Measurements from ENCODE around the gene NKIRAS1.
A peak's percentile ranks its signal among the peaks of the same experiment; 100 is the strongest.

NKIRAS1 gene

GRCh38 chr3:23900744-23901143, 16.0 kb downstream of the NKIRAS1 start:
- Histone ChIP-seq H3K9me3 (replicated peaks in 1 of 11) (peaks cover 0 to 18% (median 9%) of the 10 kb centered on the region in 11 experiments; a peak in 14 of 22 replicates), H3K4me2 (no peak overlapping the region), H3K9ac (no peak overlapping the region), H3K27me3 (no peaks in the 10 kb centered on the region), H3K36me3 (peaks cover 62 to 88% (median 78%) of the 10 kb centered on the region in 11 experiments), H4K20me1 (peaks cover 0 to 9% (median 0%) of the 10 kb centered on the region in 11 experiments; a peak in 1 of 22 replicates), H3K4me3 (no peak overlapping the region), H3K4me1 (no peaks in the 10 kb centered on the region), H3K27ac (no peak overlapping the region)
- TF ChIP-seq Cebpa-rat (IDR thresholded peaks at IDR 0.05) = peak in 8 of 11 experiments; percentile 32 to 81 (median 62); a peak in 10 of 22 replicates

DNA sequence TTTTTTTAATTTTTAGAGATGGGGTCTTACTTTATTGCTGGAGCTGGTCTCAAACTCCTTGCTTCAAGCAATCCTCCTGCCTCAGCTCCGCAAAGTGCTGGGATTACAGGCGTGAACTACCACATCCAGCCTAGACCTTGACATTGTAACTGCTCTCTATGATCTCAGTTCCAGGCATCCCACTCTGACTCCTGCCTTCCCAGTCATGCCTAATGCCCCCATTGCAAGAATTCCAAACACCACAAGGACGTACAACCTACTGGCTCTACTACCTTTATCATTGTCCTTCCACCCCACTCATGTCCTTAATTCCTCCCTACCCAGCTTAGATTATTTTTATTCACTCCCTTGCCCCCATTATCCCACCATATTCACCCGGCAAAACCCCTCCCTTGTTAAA, 21.6 kb downstream of the NKIRAS1 start:
- H3K36me3 ChIP-seq = peaks cover 70 to 97% (median 90%) of the 10 kb centered on the region in 11 experiments
- peaks cover 0 to 12% (median 9%) of the 10 kb centered on the region in 11 experiments; a peak in 14 of 22 replicates for H3K9me3 ChIP-seq (replicated peaks in 1 of 11)
- no peak overlapping the region for H3K27ac ChIP-seq
- H3K4me1 ChIP-seq = no peaks in the 10 kb centered on the region
- no peak for TF ChIP-seq Cebpa-rat (IDR thresholded peaks at IDR 0.05)
- H3K27me3 ChIP-seq = no peaks in the 10 kb centered on the region
- peaks cover 0 to 62% (median 7%) of the 10 kb centered on the region in 11 experiments; a peak in 10 of 22 replicates for H4K20me1 ChIP-seq
- H3K4me2 ChIP-seq = no peak overlapping the region
- H3K4me3 ChIP-seq = no peak overlapping the region
- no peak overlapping the region for H3K9ac ChIP-seq

DNA sequence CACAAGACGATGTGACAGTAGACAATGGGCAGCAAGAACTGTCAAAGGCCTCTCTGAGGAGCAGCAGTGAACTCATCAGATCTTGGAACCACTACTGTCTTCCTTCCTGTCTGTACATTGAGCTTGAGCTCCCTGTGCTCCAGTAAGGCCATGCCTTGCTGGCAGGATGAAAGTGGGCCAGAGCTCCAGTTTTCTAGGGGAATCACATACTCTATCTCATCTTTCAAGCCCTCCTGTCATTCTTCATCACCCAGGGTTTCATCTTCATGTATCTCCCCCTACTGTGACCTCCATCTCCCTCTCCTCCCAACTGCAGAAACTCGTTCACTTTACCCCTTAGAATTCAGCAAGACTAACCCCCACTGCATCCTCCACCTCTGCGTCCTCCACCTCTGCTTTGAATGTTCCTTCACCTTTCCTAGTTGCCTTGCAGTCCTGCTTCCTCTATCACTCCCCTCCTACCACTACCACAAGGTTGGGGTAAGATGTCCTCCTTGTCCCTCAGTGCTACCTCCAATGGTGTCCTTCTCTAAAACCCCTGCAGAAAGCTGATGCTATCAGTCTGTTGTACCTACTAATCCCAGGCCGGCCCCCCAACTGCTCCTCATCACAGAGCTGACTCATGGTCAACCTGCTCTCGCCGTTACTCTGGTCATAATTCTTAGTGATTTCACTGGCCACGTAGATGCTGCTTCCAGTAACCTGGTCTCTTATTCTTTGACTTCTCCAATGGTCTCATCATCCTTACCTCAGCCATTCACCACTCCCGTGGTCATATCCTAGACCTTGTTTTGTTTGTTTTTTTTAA, 22.3 kb downstream of the NKIRAS1 start:
- Histone ChIP-seq H3K4me1 (peaks cover 0 to 3% (median 2%) of the 10 kb centered on the region in 10 experiments; a peak in 13 of 20 replicates), H3K9ac (no peak overlapping the region), H3K4me2 (no peak overlapping the region), H3K4me3 (no peak overlapping the region), H3K36me3 (peaks cover 70 to 97% (median 90%) of the 10 kb centered on the region in 11 experiments), H4K20me1 (peaks cover 2 to 69% (median 9%) of the 10 kb centered on the region in 11 experiments; a peak in 14 of 22 replicates), H3K27me3 (no peaks in the 10 kb centered on the region), H3K9me3 (replicated peaks in 1 of 11) (peaks cover 0 to 12% (median 9%) of the 10 kb centered on the region in 11 experiments; a peak in 14 of 22 replicates), H3K27ac (no peak overlapping the region)
- TF ChIP-seq Cebpa-rat (IDR thresholded peaks at IDR 0.05) = no peak

DNA sequence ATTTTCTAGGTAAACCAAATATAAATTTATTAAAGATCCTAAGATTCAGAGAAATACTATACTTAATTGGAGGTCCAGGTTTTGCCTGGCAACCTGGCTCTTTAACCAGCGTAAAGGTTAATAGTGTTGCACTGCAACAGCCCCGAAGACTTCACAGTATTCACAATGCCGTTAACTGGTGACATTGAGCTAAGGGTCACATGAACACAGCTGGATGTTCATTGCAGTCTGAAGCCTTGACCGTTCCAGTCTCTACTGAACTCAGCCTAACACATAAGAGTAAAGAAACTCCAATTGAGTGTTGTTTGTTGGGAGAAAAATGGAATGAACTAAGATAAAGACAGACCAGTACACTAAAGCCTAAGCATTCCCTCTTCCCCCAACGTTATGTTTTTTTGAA, 26.8 kb downstream of the NKIRAS1 start:
- H3K27ac ChIP-seq = peak overlapping the region in 2 of 11 experiments; percentile 1 to 31; a peak in 2 of 22 replicates
- no peak overlapping the region for H3K4me3 ChIP-seq
- no peak overlapping the region for H3K4me2 ChIP-seq
- peaks cover 55 to 84% (median 71%) of the 10 kb centered on the region in 11 experiments for H3K36me3 ChIP-seq
- H4K20me1 ChIP-seq = peaks cover 36 to 100% (median 54%) of the 10 kb centered on the region in 11 experiments
- no peaks in the 10 kb centered on the region for H3K27me3 ChIP-seq
- no peaks in the 10 kb centered on the region for H3K9me3 ChIP-seq (replicated peaks in 1 of 11)
- H3K9ac ChIP-seq = no peak overlapping the region
- H3K4me1 ChIP-seq = peaks cover 0 to 17% (median 8%) of the 10 kb centered on the region in 10 experiments; a peak in 13 of 20 replicates
- TF ChIP-seq Cebpa-rat (IDR thresholded peaks at IDR 0.05) = no peak

DNA sequence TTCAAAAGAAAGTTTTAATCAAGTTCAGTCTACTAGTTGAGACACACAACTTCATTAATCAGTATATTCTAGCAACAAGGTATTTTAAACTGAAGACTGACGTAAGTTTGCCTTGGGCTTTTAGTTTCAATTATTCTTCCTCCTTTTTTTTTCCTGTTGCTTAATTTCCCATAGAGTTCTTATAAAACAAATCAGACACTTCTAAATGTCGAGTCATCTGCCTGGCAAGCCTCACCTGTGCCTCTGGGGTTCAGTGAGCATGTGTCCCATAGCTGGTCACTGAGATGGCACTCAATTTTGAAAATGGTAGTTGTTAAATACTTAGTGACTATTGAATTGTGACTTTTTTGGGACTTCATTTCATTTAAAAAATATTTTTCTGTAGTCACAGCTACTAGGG, 27.4 kb downstream of the NKIRAS1 start:
- no peaks in the 10 kb centered on the region for H3K27me3 ChIP-seq
- peak overlapping the region in 5 of 11 experiments; percentile 32 to 52 (median 41); a peak in 8 of 22 replicates for H3K4me2 ChIP-seq
- H3K9me3 ChIP-seq (replicated peaks in 1 of 11) = no peaks in the 10 kb centered on the region
- H3K4me1 ChIP-seq = peaks cover 0 to 17% (median 8%) of the 10 kb centered on the region in 10 experiments; a peak in 13 of 20 replicates
- H4K20me1 ChIP-seq = peaks cover 39 to 100% (median 59%) of the 10 kb centered on the region in 11 experiments
- no peak overlapping the region for H3K4me3 ChIP-seq
- H3K36me3 ChIP-seq = peaks cover 50 to 82% (median 66%) of the 10 kb centered on the region in 11 experiments
- TF ChIP-seq Cebpa-rat (IDR thresholded peaks at IDR 0.05) = no peak
- H3K9ac ChIP-seq = peak overlapping the region in 3 of 11 experiments; percentile 11 to 39 (median 26); a peak in 3 of 22 replicates
- H3K27ac ChIP-seq = peak overlapping the region in 5 of 11 experiments; percentile 1 to 31 (median 6); a peak in 3 of 22 replicates

DNA sequence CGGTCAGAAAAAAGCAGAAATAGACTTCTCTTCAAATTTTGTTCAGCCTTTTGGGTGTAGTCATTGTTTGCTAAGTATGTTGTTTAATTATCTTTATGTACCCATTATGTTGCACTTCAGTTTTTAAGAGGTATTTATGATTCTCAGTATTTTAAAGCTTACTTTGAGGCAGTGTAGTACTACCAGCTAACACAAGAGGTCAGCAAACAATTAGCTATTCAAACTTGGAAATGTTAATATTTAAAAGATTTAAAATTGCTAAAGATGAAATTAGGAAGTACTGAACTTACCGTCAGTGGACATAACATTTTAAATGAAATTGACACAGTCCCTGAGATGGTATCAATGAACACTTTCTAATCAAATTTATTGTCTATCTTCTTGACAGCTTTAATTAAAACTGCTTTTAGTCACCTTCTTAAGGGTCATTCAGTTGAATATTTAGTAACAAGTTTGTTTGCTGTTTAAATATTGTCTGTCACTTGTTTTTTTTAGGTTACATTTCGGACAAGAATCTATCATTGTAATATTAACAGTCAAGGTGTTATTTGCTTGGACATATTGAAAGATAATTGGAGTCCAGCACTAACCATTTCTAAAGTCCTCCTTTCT, 28.1 kb downstream of the NKIRAS1 start:
- Histone ChIP-seq H3K4me3 (no peak overlapping the region), H3K4me1 (peaks cover 0 to 17% (median 8%) of the 10 kb centered on the region in 10 experiments; a peak in 13 of 20 replicates), H3K9ac (peak overlapping the region in 1 of 11 experiments; percentile 39; a peak in 1 of 22 replicates), H3K36me3 (peaks cover 46 to 81% (median 59%) of the 10 kb centered on the region in 11 experiments), H3K4me2 (peak overlapping the region in 5 of 11 experiments; percentile 32 to 52 (median 41); a peak in 7 of 22 replicates), H3K27ac (peak overlapping the region in 3 of 11 experiments; percentile 1 to 11 (median 4); a peak in 1 of 22 replicates), H4K20me1 (peaks cover 41 to 100% (median 66%) of the 10 kb centered on the region in 11 experiments), H3K9me3 (replicated peaks in 1 of 11) (no peaks in the 10 kb centered on the region), H3K27me3 (no peaks in the 10 kb centered on the region)
- no peak for TF ChIP-seq Cebpa-rat (IDR thresholded peaks at IDR 0.05)

GRCh38 chr3:23886311-23886710, 30.5 kb downstream of the NKIRAS1 start:
- Histone ChIP-seq H3K27ac (0 out of 22 replicates have a peak overlapping the region, but pooled peaks of 1 of the 11 experiments have one; percentile 0), H3K27me3 (no peaks in the 10 kb centered on the region), H3K4me1 (peaks cover 0 to 17% (median 8%) of the 10 kb centered on the region in 10 experiments; a peak in 13 of 20 replicates), H3K36me3 (peaks cover 44 to 81% (median 58%) of the 10 kb centered on the region in 11 experiments), H3K4me3 (no peak overlapping the region), H3K4me2 (no peak overlapping the region), H3K9me3 (replicated peaks in 1 of 11) (peaks cover 0 to 15% (median 6%) of the 10 kb centered on the region in 11 experiments; a peak in 13 of 22 replicates), H4K20me1 (peaks cover 53 to 100% (median 87%) of the 10 kb centered on the region in 11 experiments), H3K9ac (no peak overlapping the region)
- no peak for TF ChIP-seq Cebpa-rat (IDR thresholded peaks at IDR 0.05)

DNA sequence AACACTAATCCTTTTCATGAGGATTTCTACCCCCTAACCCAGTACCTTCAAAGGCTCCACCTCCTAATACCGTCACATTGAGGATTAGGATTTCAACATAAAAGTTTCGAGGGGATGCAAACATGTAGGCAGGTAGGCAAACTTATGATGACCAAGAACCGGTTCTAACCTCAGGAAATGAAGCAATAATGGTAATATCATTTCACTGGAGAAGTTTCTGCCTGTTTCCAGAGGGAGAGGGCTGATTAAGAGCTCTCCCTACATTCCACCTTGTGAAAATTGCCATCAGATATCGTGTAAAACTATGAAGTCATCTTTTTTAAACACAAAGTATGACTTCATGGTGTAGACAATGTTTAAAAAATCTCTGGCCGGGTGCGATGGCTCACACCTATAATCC, 31.6 kb downstream of the NKIRAS1 start:
- no peak overlapping the region for H3K4me3 ChIP-seq
- peaks cover 0 to 16% (median 10%) of the 10 kb centered on the region in 11 experiments; a peak in 13 of 22 replicates for H3K9me3 ChIP-seq (replicated peaks in 1 of 11)
- no peak overlapping the region for H3K4me2 ChIP-seq
- H4K20me1 ChIP-seq = peaks cover 53 to 100% (median 96%) of the 10 kb centered on the region in 11 experiments
- peaks cover 39 to 81% (median 56%) of the 10 kb centered on the region in 11 experiments for H3K36me3 ChIP-seq
- TF ChIP-seq Cebpa-rat (IDR thresholded peaks at IDR 0.05) = no peak
- H3K27me3 ChIP-seq = no peaks in the 10 kb centered on the region
- H3K9ac ChIP-seq = no peak overlapping the region
- H3K4me1 ChIP-seq = peaks cover 4 to 17% (median 9%) of the 10 kb centered on the region in 10 experiments; a peak in 14 of 20 replicates
- no peak overlapping the region for H3K27ac ChIP-seq
